ENCODE measurements around the gene PDE6H.

Gene PDE6H

DNA sequence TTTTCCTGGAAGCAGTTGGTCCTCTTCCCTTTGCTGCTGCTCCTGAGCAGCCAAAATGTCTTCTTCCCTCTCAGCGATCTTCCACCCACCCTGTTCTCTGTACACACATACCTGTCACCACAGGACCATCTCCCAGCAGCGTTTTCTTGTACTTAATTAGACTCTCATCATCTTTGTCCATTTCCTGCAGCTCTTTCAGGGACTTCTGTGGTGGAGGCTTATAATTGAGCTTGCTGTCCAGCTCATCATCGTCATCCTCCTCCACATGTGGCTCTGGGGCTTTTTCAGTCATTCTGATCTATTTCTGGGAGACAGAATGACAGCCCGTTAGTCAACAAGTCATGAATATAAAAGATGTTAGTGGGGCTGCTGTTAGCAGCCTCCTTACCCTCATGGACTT lies 22.4 kb upstream of the PDE6H start:
- H3K4me3 ChIP-seq (ENCODE audit: insufficient read depth, low read depth, low read length): no peak overlapping the region
- H3K27ac ChIP-seq (ENCODE audit: insufficient read depth, low read depth, low read length, poor library complexity, severe bottlenecking): no peak overlapping the region
- 90 to 93% methylated on average over 4 of the region's 4 CpGs for WGBS, 2 experiments

DNA sequence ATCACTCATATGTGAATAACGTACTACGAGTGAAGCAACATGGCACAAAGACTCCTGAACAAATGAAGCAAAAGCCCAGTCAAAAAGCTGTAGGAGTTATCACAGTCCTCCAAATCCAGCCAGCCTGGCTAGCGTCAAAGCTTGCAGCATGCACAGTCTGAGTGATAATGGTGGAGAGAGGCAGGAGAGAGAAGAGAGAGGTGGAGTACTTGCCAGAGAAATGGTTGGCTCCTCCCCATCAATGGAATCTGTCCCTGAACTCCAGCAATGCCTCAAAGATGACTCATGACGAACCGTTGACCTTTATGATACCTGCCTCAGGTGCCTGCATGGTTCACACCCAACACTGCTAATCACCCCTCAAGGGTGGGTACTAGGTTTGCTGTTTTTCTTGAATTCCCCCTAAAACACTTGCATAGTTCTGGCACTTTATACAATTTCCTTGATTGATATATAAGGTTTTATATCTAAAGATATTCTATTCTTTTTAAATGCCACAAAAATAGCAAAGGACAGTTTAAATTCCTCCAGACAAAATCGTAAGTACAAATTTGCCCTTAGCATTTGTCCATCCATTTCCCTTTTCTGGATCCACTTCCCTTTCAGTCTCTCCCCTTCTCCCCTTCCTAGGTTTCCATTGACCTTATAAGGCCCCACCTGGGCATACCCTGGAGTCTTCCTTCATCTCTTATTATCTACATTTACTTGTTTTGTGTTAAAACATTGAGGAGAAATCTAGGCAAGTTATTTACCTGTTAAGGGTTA lies 21.7 kb upstream of the PDE6H start:
- Histone ChIP-seq H3K4me3 (ENCODE audit: insufficient read depth, low read depth, low read length) (no peak overlapping the region), H3K36me3 (ENCODE audit: control insufficient read depth, insufficient read depth, low read length) (no peaks in the 10 kb centered on the region), H3K4me1 (ENCODE audit: control insufficient read depth, insufficient read depth, low read length) (no peaks in the 10 kb centered on the region), H3K9me3 (ENCODE audit: control insufficient read depth, low read length) (no peaks in the 10 kb centered on the region), H3K27ac (ENCODE audit: insufficient read depth, low read depth, low read length, poor library complexity, severe bottlenecking) (no peak overlapping the region), H3K27me3 (ENCODE audit: control insufficient read depth, insufficient read depth, low read length, poor library complexity, severe bottlenecking) (no peaks in the 10 kb centered on the region)
- 86 to 87% methylated on average over 6 of the region's 6 CpGs for WGBS, 2 experiments

More for the DNA sequence above, 22.4 kb upstream of the PDE6H start:
- no peaks in the 10 kb centered on the region for H3K27me3 ChIP-seq (ENCODE audit: control insufficient read depth, insufficient read depth, low read length, poor library complexity, severe bottlenecking)
- no peaks in the 10 kb centered on the region for H3K36me3 ChIP-seq (ENCODE audit: control insufficient read depth, insufficient read depth, low read length)
- no peaks in the 10 kb centered on the region for H3K4me1 ChIP-seq (ENCODE audit: control insufficient read depth, insufficient read depth, low read length)
- no peaks in the 10 kb centered on the region for H3K9me3 ChIP-seq (ENCODE audit: control insufficient read depth, low read length)

DNA sequence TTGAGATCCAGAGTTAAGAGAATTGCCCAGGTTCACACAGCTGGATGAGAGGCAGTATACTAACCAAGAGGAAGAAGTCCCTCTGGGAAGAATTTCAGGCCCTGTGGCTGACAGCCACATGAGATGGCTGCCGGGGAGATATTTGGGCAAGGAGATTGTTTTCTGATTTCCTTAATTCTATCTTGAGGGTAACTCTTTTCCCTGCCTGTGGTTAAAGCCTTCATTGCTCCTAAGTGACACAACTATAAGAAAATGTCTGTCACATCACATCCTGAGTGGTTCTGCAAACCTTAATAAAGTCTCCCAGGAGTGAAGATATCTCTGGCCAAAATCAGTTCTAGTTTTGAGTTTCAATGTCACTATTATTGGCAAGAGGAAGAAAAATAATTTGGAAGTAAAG lies 21.0 kb upstream of the PDE6H start:
- H3K36me3 ChIP-seq (ENCODE audit: control insufficient read depth, insufficient read depth, low read length): no peaks in the 10 kb centered on the region
- WGBS, 2 experiments: 94% methylated on average over 1 of the region's 1 CpG
- H3K27ac ChIP-seq (ENCODE audit: insufficient read depth, low read depth, low read length, poor library complexity, severe bottlenecking): no peak overlapping the region
- no peak overlapping the region for H3K4me3 ChIP-seq (ENCODE audit: insufficient read depth, low read depth, low read length)
- no peaks in the 10 kb centered on the region for H3K9me3 ChIP-seq (ENCODE audit: control insufficient read depth, low read length)
- no peaks in the 10 kb centered on the region for H3K27me3 ChIP-seq (ENCODE audit: control insufficient read depth, insufficient read depth, low read length, poor library complexity, severe bottlenecking)
- no peaks in the 10 kb centered on the region for H3K4me1 ChIP-seq (ENCODE audit: control insufficient read depth, insufficient read depth, low read length)

DNA sequence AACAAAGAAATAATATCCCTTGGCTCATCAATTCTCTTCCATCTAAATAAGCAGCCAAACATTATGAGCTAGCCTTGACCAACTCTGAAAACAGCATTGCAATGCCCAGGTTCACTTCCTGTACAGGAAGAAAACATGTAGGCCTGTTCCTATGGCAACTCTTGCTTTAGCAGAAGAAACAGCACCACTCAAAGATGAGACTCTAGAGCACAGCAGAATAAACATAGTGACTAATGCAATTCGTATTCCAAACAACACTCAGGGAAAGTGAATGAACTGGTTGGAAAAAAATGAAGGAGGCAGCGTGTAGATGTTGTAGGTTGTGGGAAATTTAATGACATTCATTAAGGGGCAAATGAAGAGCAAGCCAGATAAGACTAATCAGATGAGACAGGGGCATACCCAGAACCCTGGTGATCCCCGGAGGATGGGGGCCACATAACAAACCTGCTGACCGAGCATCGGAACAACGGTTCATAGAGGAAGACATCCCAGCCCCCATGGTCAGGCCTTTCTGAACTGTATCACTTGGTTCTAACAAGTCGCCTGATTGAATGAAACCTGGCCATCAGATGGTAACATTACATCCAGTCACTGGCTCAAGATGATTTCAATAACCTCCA lies 20.4 kb upstream of the PDE6H start:
- Histone ChIP-seq H3K9me3 (ENCODE audit: control insufficient read depth, low read length) (no peaks in the 10 kb centered on the region), H3K4me3 (ENCODE audit: insufficient read depth, low read depth, low read length) (no peak overlapping the region), H3K27ac (ENCODE audit: insufficient read depth, low read depth, low read length, poor library complexity, severe bottlenecking) (no peak overlapping the region), H3K4me1 (ENCODE audit: control insufficient read depth, insufficient read depth, low read length) (no peaks in the 10 kb centered on the region), H3K27me3 (ENCODE audit: control insufficient read depth, insufficient read depth, low read length, poor library complexity, severe bottlenecking) (no peaks in the 10 kb centered on the region), H3K36me3 (ENCODE audit: control insufficient read depth, insufficient read depth, low read length) (no peaks in the 10 kb centered on the region)
- WGBS, 2 experiments: 93 to 94% methylated on average over 7 of the region's 7 CpGs

DNA sequence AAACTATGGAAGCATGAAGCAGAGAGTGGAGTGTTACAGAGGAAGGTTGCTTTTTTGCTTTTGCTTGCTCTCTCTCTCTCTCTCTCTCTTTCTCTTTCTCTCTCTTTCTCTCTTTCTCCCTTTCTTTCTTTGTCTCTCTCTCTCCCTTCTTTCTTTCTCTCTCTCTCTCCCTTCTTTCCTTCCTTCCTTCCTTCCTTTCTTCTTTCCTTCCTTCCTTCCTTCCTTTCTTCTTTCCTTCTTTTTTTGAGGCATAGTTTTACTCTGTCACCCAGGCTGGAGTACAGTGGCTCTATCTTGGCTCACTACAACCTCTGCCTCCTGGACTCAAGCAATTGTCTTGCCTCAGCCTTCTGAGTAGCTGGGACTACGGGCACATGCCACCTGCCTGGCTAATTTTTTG lies 19.1 kb upstream of the PDE6H start:
- H3K9me3 ChIP-seq (ENCODE audit: control insufficient read depth, low read length): no peaks in the 10 kb centered on the region

DNA sequence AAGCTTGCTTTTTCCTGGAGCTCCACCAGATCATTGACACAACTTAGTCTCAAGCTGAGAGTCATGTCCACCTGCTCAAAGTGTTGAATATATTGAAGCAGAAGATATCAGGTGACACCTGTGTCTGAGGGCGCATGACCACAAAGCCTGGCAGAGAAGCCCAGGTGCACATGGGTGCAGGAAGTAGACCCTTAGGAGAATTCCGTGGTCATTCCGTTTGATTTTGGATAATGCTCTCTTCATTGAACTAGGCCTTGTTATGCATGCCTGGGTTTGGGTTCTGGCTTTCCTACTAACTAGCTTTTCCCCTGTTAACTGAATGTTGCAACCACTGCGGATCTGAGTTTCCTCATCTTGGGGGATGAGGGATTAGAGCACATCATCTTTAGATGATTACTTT lies 18.6 kb upstream of the PDE6H start:
- 89 to 92% methylated on average over 4 of the region's 4 CpGs for WGBS, 2 experiments
- H3K4me3 ChIP-seq (ENCODE audit: insufficient read depth, low read depth, low read length): no peak overlapping the region
- H3K4me1 ChIP-seq (ENCODE audit: control insufficient read depth, insufficient read depth, low read length): no peaks in the 10 kb centered on the region
- no peaks in the 10 kb centered on the region for H3K27me3 ChIP-seq (ENCODE audit: control insufficient read depth, insufficient read depth, low read length, poor library complexity, severe bottlenecking)
- H3K36me3 ChIP-seq (ENCODE audit: control insufficient read depth, insufficient read depth, low read length): no peaks in the 10 kb centered on the region
- H3K27ac ChIP-seq (ENCODE audit: insufficient read depth, low read depth, low read length, poor library complexity, severe bottlenecking): no peak overlapping the region
- no peaks in the 10 kb centered on the region for H3K9me3 ChIP-seq (ENCODE audit: control insufficient read depth, low read length)

More for the DNA sequence above, 19.1 kb upstream of the PDE6H start:
- Histone ChIP-seq H3K4me1 (ENCODE audit: control insufficient read depth, insufficient read depth, low read length) (no peaks in the 10 kb centered on the region), H3K27me3 (ENCODE audit: control insufficient read depth, insufficient read depth, low read length, poor library complexity, severe bottlenecking) (no peaks in the 10 kb centered on the region), H3K27ac (ENCODE audit: insufficient read depth, low read depth, low read length, poor library complexity, severe bottlenecking) (no peak overlapping the region), H3K4me3 (ENCODE audit: insufficient read depth, low read depth, low read length) (no peak overlapping the region), H3K36me3 (ENCODE audit: control insufficient read depth, insufficient read depth, low read length) (no peaks in the 10 kb centered on the region)
- WGBS, 2 experiments: 90 to 92% methylated on average over 1 of the region's 1 CpG

DNA sequence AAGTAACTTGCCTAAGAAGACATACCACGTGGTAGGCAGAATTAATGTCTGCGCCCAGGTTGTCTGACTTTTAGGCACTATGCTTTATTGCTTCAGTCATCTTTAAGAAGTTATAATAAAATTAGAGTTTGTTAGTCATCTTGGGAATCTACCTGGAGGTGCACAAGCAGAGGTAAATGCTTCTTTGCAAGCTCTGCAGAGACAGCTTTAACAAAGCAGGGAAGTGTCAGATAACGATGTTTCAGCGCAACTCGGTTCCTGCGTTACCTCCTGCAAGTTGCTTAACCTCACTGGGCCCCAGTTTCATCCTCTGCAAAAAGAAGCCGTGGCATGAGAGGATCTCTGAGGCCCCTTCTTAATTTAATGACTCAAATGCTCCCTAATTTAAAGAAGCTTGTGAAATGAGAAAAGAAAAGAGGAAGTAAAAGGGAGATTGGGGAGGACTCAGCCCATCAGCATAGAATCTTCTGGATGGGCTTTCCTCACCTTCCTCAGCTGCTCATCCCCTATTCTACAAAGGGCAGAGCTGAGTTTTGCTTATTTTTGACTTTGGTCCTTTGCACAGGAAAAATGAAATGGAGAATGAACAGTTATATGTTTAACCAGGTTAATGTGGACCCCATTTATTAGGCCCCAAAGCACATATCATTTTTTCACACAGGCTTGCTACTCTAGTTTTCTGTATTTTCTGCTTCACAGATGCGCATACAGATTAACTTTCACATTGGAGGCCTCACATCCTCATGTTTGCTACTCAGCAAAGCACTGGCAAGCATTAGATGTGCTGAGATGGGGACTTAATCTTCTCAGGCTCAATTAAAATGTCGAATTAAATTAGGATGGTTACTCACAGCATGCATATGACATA lies 16.6 kb upstream of the PDE6H start:
- H3K4me1 ChIP-seq (ENCODE audit: control insufficient read depth, insufficient read depth, low read length): no peaks in the 10 kb centered on the region
- no peaks in the 10 kb centered on the region for H3K9me3 ChIP-seq (ENCODE audit: control insufficient read depth, low read length)
- H3K36me3 ChIP-seq (ENCODE audit: control insufficient read depth, insufficient read depth, low read length): no peaks in the 10 kb centered on the region
- 84 to 86% methylated on average over 9 of the region's 9 CpGs for WGBS, 2 experiments
- no peaks in the 10 kb centered on the region for H3K27me3 ChIP-seq (ENCODE audit: control insufficient read depth, insufficient read depth, low read length, poor library complexity, severe bottlenecking)
- no peak overlapping the region for H3K4me3 ChIP-seq (ENCODE audit: insufficient read depth, low read depth, low read length)
- H3K27ac ChIP-seq (ENCODE audit: insufficient read depth, low read depth, low read length, poor library complexity, severe bottlenecking): no peak overlapping the region

DNA sequence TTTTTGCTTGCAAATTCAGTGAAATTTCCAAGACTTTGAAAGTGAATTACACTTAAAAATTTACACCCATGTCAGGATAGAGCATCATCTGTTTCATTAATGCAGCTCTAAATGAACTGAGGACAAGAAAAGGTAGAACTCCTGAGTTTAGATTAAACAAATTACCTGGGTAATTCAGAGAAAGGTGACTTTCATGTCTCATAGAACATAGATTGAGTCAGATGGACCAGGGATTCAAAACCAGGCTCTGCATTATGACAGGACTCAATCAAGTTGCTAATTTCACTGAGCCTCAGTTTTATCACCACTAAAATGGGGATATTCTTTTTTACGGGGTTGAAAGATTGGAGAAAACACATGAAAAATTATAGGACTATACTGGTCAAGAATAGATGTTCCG lies 15.9 kb upstream of the PDE6H start:
- Histone ChIP-seq H3K4me1 (ENCODE audit: control insufficient read depth, insufficient read depth, low read length) (no peaks in the 10 kb centered on the region), H3K9me3 (ENCODE audit: control insufficient read depth, low read length) (no peaks in the 10 kb centered on the region), H3K27ac (ENCODE audit: insufficient read depth, low read depth, low read length, poor library complexity, severe bottlenecking) (no peak overlapping the region), H3K4me3 (ENCODE audit: insufficient read depth, low read depth, low read length) (no peak overlapping the region), H3K27me3 (ENCODE audit: control insufficient read depth, insufficient read depth, low read length, poor library complexity, severe bottlenecking) (no peaks in the 10 kb centered on the region), H3K36me3 (ENCODE audit: control insufficient read depth, insufficient read depth, low read length) (no peaks in the 10 kb centered on the region)
- whole genome bisulfite sequencing, 2 experiments: 93 to 100% methylated on average over 2 of the region's 2 CpGs

DNA sequence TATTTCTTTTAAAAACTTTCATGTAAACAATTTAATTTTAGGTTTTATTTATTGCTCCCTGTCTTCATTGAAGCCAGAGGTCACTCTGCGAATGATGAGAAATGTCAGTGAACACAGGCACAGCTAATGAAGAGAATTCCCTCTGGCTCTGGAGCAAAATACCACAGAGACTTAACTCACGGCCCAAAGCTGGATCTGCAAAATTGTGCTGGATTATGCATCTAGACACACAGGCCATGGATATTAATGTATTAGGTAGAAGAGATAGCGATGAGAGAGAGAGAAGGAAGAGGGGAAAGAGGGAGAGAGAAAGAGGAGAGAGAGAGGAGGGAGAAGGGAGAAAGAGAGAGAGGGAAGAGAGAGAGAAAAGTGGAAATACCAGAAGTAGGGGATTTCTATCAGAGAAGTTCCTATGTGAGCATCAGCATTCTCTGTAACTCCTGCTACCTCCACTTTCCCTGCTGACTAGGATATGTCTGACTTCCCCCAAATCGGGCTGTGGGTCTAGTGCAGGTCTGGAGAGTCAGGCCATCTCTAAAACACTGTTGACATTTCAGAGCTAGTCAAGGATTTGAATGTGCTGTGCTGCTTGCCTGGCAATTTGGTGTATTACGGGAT lies 15.2 kb upstream of the PDE6H start:
- H3K36me3 ChIP-seq (ENCODE audit: control insufficient read depth, insufficient read depth, low read length): no peaks in the 10 kb centered on the region

More for the DNA sequence above, 15.2 kb upstream of the PDE6H start:
- Histone ChIP-seq H3K9me3 (ENCODE audit: control insufficient read depth, low read length) (no peaks in the 10 kb centered on the region), H3K27ac (ENCODE audit: insufficient read depth, low read depth, low read length, poor library complexity, severe bottlenecking) (no peak overlapping the region), H3K4me1 (ENCODE audit: control insufficient read depth, insufficient read depth, low read length) (no peaks in the 10 kb centered on the region), H3K27me3 (ENCODE audit: control insufficient read depth, insufficient read depth, low read length, poor library complexity, severe bottlenecking) (no peaks in the 10 kb centered on the region), H3K4me3 (ENCODE audit: insufficient read depth, low read depth, low read length) (no peak overlapping the region)
- WGBS, 2 experiments: 91 to 92% methylated on average over 5 of the region's 5 CpGs
